Measurements from ENCODE around the gene VPS37B.

The VPS37B gene

DNA sequence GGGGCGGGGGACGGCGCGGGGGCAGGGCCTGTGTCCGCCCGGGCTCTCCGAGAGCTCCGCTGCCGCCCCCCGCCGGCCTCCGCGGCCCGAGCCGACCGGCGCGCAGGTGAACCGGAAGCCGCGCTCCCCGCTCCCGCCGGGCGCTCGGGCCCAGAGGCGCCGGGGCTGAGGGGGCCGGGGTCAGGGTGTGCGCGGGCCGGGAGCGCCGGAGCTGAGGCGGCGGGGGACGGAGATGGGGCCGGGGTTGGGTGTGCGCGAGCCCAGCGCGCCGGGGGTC lies 60.2 kb downstream of the VPS37B start:
- peak; percentile 90 for DNase-seq (ENCODE audit: low spot score)
- TF ChIP-seq, protein P1, sequence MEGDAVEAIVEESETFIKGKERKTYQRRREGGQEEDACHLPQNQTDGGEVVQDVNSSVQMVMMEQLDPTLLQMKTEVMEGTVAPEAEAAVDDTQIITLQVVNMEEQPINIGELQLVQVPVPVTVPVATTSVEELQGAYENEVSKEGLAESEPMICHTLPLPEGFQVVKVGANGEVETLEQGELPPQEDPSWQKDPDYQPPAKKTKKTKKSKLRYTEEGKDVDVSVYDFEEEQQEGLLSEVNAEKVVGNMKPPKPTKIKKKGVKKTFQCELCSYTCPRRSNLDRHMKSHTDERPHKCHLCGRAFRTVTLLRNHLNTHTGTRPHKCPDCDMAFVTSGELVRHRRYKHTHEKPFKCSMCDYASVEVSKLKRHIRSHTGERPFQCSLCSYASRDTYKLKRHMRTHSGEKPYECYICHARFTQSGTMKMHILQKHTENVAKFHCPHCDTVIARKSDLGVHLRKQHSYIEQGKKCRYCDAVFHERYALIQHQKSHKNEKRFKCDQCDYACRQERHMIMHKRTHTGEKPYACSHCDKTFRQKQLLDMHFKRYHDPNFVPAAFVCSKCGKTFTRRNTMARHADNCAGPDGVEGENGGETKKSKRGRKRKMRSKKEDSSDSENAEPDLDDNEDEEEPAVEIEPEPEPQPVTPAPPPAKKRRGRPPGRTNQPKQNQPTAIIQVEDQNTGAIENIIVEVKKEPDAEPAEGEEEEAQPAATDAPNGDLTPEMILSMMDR (IDR thresholded peaks at IDR 0.05; ENCODE audit: extremely low read depth, missing control alignments) = peak; percentile 14

DNA sequence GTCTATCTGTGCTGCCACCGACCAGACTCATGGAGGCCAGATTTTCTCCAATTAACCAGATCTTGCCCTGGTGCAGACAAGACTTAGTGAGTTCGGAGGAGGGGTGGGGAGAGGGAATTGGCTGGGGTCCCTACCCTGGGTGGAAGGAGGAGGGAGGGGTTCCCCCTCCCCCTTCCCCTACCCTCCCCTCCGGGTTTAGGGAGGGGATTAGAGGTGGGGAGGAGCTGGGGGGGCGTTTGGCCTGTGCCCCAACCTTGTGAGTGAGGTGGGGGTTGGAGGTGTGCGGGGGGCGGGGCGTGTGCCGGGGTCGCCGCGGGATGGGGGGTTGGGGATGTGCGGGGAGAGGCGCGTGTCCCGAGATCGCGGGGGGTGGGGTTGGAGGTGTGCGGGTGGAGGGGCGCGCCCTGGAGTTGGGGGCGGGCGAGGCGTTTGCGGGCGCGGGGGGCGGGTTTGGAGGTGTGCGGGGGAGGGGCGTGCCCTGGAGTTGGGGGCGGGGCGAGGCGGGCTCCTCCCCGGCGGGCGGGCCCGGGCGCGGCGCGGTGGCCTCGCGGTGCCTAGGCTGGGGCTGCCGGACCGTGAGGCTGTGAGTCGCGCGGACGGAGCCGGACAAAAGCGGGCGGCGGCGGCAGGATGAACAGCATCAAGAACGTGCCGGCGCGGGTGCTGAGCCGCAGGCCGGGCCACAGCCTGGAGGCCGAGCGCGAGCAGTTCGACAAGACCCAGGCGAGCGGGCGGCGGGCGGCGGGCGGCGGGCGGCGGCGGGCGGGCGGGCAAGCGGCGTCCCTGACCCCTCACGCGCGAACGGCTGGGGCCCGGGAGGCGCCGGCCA lies 60.8 kb downstream of the VPS37B start, which contains the start of gene HIP1R:
Gene HIP1R, plus strand, starts transcription at position 537 of the 829 bp plus-strand sequence. Its CDS starts 94 bp downstream, at position 631.
- TF ChIP-seq, protein P1 (IDR thresholded peaks at IDR 0.05; ENCODE audit: extremely low read depth, missing control alignments) = no peak
- DNase-seq (ENCODE audit: low spot score) = peak; percentile 90

DNA sequence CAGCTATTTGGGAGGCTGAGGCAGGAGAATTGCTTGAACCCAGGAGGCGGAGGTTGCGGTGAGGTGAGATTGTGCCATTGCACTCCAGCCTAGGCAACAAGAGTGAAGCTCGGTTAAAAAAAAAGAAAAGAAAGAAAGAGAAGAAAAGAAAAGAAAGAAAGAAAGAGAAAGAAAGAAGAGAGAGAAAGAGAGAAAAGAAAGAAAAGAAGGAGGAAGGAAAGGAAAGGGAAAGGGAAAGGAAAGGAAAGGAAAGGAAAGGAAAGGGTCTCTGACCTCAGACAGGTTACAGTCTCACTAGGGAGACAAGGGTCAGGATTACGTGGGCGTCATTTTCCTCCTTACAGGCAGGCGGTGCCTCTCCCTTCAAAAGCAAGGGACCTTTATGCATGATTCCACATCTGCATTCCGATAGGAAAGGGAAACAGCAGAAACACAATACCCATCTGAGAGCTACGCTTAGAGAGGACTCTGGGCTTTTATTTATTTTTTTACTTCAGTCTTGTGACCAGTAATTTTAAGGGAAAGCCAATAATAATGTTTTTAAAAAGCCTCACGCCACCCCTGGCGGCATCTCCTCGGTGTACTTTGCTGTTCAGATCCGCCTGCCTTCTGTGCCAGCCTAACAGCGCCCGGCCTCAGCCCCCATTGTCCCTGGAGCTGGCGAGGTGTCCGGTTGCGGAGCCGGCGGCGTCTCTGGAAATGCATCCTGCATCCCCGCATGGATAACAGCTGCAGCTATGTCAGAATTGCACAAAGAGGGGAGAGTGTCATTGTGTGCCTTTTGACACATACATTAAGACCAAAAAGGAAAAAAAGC lies 61.6 kb downstream of the VPS37B start:
- DNase-seq (ENCODE audit: low spot score) = peak; percentile 55
- TF ChIP-seq, protein P1 (IDR thresholded peaks at IDR 0.05; ENCODE audit: extremely low read depth, missing control alignments) = no peak

DNA sequence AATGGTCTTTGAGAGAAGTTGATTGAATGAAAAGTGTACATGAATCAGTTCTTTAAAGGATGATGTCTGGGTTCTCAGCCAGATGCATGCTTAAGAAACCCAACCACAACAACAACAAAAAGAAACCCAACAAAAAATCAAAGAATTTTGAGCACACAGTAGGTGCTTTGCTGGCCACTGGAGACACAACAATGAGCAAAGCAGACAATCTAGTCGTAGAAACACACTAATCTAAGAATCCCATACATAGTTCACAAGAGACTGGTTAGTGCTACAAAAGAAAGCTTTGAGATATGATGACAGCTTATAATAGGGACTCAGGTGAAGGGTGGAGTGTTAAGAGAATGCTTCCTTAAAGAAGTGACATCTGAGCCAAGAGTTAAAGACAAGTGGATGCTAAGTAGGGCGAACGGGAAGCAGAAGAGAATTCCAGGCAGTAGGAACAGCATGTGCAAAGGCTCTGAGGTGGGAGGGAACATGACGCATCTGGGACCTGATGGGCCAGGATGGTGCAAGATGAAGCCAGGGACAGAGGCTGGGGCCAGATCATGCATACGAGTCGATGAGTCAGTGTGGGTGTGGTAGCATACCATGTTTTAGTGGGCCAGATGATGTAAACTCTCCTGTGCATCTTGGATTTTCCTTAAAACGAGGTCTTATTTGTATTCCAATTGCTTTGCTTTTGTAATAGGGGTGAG lies 65.3 kb downstream of the VPS37B start:
- DNase-seq (ENCODE audit: low spot score) = no peak
- TF ChIP-seq, protein P1 (IDR thresholded peaks at IDR 0.05; ENCODE audit: extremely low read depth, missing control alignments) = no peak

DNA sequence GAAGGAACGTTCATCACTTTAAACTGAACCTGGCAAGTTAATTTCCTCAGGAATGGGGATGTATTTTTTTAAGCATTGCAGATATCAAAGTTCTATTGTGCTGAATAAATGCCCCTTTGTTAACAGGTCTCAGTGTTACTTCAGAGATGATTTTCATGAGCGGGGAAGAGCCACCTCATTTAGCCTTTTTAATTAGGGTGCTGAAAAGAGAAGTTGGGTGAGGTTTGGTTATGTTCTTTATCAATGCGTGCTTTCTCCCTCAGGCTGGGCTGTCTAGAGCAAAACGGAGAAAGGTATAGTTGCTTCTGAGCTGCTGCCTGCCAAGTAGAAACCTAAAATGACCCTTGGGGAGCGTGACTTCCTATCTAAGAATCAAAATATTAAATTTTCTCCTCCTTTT lies 68.7 kb downstream of the VPS37B start:
- peak; percentile 26 for DNase-seq (ENCODE audit: low spot score)
- TF ChIP-seq, protein P1 (IDR thresholded peaks at IDR 0.05; ENCODE audit: extremely low read depth, missing control alignments) = no peak

DNA sequence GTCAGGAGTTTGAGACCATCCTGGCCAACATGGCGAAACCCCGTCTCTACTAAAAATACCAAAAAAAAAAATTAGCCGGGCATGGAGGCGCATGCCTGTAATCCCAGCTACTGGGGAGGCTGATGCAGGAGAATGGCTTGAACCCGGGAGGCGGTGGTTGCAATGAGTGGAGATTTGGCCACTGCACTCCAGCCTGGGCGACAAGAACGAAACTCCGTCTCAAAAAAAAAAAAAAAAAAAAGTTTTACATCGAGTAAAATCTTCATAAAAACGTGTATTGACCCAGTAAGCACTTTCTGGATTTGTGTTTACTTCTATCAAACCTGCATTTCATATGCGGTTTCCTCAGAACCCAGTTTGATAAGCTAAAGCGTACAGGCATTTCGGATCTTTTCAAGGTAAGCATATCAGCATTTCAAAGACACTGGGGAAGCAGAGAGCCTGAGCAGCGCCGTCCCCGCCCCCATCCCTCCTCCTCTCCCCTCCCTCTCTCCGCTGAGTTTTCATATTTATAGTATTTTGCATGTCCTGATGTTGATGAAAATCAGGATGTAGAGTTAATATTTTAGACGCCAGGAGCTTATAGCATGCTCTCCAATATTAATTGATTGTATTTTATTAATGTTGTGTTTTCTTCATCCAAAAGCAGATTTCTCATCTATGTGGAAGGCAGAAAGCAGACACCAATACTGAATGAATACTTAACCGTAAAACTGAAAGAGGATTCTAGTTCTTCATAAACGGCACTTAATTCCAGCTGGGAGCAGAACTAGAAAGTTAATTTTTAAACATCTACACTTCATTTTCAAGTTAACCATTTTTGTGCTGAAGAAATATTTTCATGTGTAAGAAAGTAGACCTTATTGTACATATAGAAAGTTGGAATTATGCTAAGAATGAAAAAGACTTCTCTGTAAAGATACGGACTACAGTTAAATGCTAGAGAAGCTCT lies 69.9 kb downstream of the VPS37B start:
- DNase-seq (ENCODE audit: low spot score) = no peak
- TF ChIP-seq, protein P1 (IDR thresholded peaks at IDR 0.05; ENCODE audit: extremely low read depth, missing control alignments) = no peak
